Activated CD4-positive, alpha-beta T cell treated with anti-CD3 and anti-CD28 coated beads, Interleukin-2, amount 10 ng/mL, durations not matched to agents 24 days and 14 days (primary cell): ENCODE data around the gene MYH14. TPM values are rescaled to one million over a fixed set of nuclear protein-coding genes. Genes with fewer than 3 reads are reported as not detected.

Source experiments
- DNase-seq: peaks from one replicate; pipeline ENCODE4 v3.0.0; 2022
- H3K27ac Mint-ChIP-seq: one replicate; pipeline ENCODE4 v1.8.0; 2022; ENCODE audit warnings: mild to moderate bottlenecking, mixed read lengths
- H3K27me3 Mint-ChIP-seq: one replicate; pipeline ENCODE4 v1.8.0; 2022; ENCODE audit warnings: mixed read lengths
- H3K36me3 Mint-ChIP-seq: one replicate; pipeline ENCODE4 v1.8.0; 2022; ENCODE audit warnings: low read depth, mild to moderate bottlenecking, mixed read lengths
- H3K4me1 Mint-ChIP-seq: one replicate; pipeline ENCODE4 v1.8.0; 2021; ENCODE audit warnings: mixed read lengths
- H3K4me3 Mint-ChIP-seq: one replicate; pipeline ENCODE4 v1.8.0; 2022; ENCODE audit warnings: mild to moderate bottlenecking, moderate library complexity, mixed read lengths
- H3K9me3 Mint-ChIP-seq: one replicate; pipeline ENCODE4 v1.8.0; 2021; ENCODE audit warnings: mixed read lengths
- intact Hi-C: fragments of 100-400 bp; cut with micrococcal nuclease; formaldehyde crosslinking; loops from one replicate; pipeline ENCODE4 v1.15.1; 2023
- total RNA-seq: library from RNA; stranded (reverse); gene quantifications from 2 replicates; pipeline ENCODE4 v1.2.3, GENCODE V29; 2022

The MYH14 gene
- total RNA-seq, 1 donor from 2014 or later, result not detected

DNA sequence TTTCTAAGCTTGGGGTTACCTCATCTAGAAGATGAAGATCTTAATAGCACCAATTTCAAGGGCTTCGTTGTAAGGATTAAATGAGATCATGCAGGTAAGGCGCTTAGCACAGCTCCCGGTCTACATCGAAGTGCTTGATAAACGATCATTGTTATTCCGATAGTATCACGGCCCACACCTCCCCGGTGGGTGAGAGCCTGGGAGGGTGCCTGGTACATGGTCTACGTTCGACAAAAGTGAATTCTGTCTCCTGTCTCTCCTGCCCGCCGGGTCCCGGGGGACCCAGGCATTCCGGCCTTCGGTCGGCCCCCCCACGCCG, 501 bp upstream of the MYH14 start:
- H3K9me3 Mint-ChIP-seq, result peaks cover 4% of the 10 kb centered on the region
- no peak overlapping the region for H3K27ac Mint-ChIP-seq
- H3K4me3 Mint-ChIP-seq, result no peak overlapping the region
- intact Hi-C loops, result no loop called here
- no peaks in the 10 kb centered on the region for H3K4me1 Mint-ChIP-seq
- DNase-seq, result no peak
- H3K27me3 Mint-ChIP-seq, result peaks cover 34% of the 10 kb centered on the region
- peaks cover 2% of the 10 kb centered on the region for H3K36me3 Mint-ChIP-seq

- intact Hi-C loops, result no loop called here
- no peak overlapping the region for H3K27ac Mint-ChIP-seq
- no peak overlapping the region for H3K4me3 Mint-ChIP-seq
- H3K9me3 Mint-ChIP-seq, result peaks cover 4% of the 10 kb centered on the region
- H3K36me3 Mint-ChIP-seq, result peaks cover 2% of the 10 kb centered on the region
- DNase-seq, result no peak
- H3K4me1 Mint-ChIP-seq, result no peaks in the 10 kb centered on the region
- H3K27me3 Mint-ChIP-seq, result peaks cover 33% of the 10 kb centered on the region
These were observed 633 bp downstream of the MYH14 start for GRCh38 chr19:50204081-50204428.

- no peak for DNase-seq
- H3K27me3 Mint-ChIP-seq, result peaks cover 33% of the 10 kb centered on the region
- H3K9me3 Mint-ChIP-seq, result peaks cover 4% of the 10 kb centered on the region
- no peak overlapping the region for H3K4me3 Mint-ChIP-seq
- intact Hi-C loops, result no loop called here
- H3K36me3 Mint-ChIP-seq, result peaks cover 2% of the 10 kb centered on the region
- H3K4me1 Mint-ChIP-seq, result no peaks in the 10 kb centered on the region
- no peak overlapping the region for H3K27ac Mint-ChIP-seq
These were observed 1.6 kb downstream of the MYH14 start for GRCh38 chr19:50204811-50205675.

GRCh38 chr19:50205681-50206138, 2.3 kb downstream of the MYH14 start:
- no peaks in the 10 kb centered on the region for H3K4me1 Mint-ChIP-seq
- DNase-seq, result no peak
- H3K27ac Mint-ChIP-seq, result no peak overlapping the region
- peaks cover 2% of the 10 kb centered on the region for H3K36me3 Mint-ChIP-seq
- H3K27me3 Mint-ChIP-seq, result peaks cover 33% of the 10 kb centered on the region
- H3K9me3 Mint-ChIP-seq, result peaks cover 4% of the 10 kb centered on the region
- no peak overlapping the region for H3K4me3 Mint-ChIP-seq
- intact Hi-C loops, result no loop called here

DNA sequence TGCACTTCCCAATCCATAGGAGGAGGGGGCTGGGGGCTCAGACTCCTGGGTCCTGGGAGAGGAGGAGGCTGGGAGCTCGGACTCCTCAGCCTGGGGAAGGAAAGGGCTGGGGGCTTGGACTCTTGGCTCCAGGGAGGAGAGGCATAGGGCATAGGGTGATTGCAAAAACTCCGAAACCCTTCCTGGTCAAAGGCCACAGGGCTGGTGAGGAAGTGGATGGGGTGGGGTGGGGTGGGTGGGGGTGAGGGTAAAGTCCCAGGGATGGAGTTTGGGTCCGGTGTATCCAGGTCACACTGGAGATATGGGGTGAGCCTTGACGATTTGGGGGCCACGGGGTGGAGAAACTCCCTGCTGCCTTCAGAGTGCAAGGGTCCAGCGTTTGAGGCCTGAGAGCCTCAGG, 2.8 kb downstream of the MYH14 start:
- intact Hi-C loops, result no loop called here
- peaks cover 2% of the 10 kb centered on the region for H3K36me3 Mint-ChIP-seq
- H3K27me3 Mint-ChIP-seq, result peaks cover 33% of the 10 kb centered on the region
- no peaks in the 10 kb centered on the region for H3K4me1 Mint-ChIP-seq
- no peak for DNase-seq
- H3K4me3 Mint-ChIP-seq, result no peak overlapping the region
- H3K27ac Mint-ChIP-seq, result no peak overlapping the region
- peaks cover 4% of the 10 kb centered on the region for H3K9me3 Mint-ChIP-seq

DNA sequence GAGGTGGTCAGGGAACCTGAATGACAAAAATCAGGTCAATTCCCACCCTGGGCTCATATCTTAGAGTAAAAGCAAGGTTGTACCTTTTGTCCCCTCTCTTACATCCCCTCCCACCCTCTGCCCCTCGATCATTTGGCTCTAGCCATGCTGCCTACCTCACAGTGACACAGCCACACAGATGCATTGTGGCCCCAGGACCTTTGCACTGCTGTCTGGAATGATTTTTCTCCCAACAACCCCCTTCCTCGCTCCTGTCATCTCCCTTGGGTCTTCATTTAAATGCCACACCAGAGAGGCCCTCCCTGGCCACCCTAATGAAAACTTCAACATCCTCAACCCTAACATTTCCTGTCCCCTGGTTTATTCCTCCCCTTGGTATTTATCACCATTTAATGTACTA, 4.3 kb downstream of the MYH14 start:
- no peaks in the 10 kb centered on the region for H3K9me3 Mint-ChIP-seq
- H3K27ac Mint-ChIP-seq, result no peak overlapping the region
- H3K27me3 Mint-ChIP-seq, result peaks cover 24% of the 10 kb centered on the region
- no peaks in the 10 kb centered on the region for H3K36me3 Mint-ChIP-seq
- no peak overlapping the region for H3K4me3 Mint-ChIP-seq
- no peaks in the 10 kb centered on the region for H3K4me1 Mint-ChIP-seq
- intact Hi-C loops, result no loop called here
- DNase-seq, result no peak

DNA sequence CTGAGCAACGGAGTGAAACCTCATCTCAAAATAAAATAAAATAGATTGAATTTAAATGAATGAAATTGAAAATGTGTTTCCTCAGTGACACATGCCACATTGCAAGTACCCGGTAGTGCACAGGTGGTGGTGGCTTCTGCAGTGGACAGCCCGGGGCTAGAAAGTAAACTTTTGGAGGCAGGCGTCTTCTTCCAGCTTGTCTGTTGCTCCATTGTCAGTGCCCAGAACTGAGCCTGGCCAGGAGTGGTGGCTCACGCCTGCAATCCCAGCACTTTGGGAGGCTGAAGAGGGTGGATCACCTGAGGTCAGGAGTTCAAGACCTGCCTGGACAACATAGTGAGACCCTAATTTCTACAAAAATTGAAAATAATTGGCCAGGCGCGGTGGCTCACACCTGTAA, 5.7 kb downstream of the MYH14 start:
- no peak for DNase-seq
- no peaks in the 10 kb centered on the region for H3K4me1 Mint-ChIP-seq
- H3K27me3 Mint-ChIP-seq, result peaks cover 17% of the 10 kb centered on the region
- H3K36me3 Mint-ChIP-seq, result no peaks in the 10 kb centered on the region
- no peak overlapping the region for H3K27ac Mint-ChIP-seq
- H3K9me3 Mint-ChIP-seq, result no peaks in the 10 kb centered on the region
- intact Hi-C loops, result no loop called here
- no peak overlapping the region for H3K4me3 Mint-ChIP-seq

DNA sequence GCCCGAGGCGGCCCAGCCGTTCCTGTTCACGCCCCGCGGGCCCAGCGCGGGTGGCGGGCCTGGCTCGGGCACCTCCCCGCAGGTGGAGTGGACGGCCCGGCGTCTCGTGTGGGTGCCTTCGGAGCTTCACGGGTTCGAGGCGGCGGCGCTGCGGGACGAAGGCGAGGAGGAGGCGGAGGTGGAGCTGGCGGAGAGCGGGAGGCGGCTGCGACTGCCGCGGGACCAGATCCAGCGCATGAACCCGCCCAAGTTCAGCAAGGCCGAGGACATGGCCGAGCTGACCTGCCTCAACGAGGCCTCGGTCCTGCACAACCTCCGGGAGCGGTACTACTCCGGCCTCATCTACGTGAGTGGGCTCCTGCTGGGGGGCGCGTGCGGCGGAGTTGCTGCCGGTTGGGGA, 7.0 kb downstream of the MYH14 start:
- DNase-seq, result no peak
- Mint-ChIP-seq H3K27ac (no peak overlapping the region), H3K4me1 (no peaks in the 10 kb centered on the region), H3K9me3 (no peaks in the 10 kb centered on the region), H3K27me3 (peaks cover 8% of the 10 kb centered on the region), H3K4me3 (no peak overlapping the region), H3K36me3 (no peaks in the 10 kb centered on the region)
- intact Hi-C loops, result no loop called here

GRCh38 chr19:50213925-50214324, 10.5 kb downstream of the MYH14 start:
- H3K27me3 Mint-ChIP-seq, result no peaks in the 10 kb centered on the region
- H3K36me3 Mint-ChIP-seq, result no peaks in the 10 kb centered on the region
- DNase-seq, result no peak
- H3K9me3 Mint-ChIP-seq, result no peaks in the 10 kb centered on the region
- no peak overlapping the region for H3K27ac Mint-ChIP-seq
- no peak overlapping the region for H3K4me3 Mint-ChIP-seq
- intact Hi-C loops, result no loop called here
- H3K4me1 Mint-ChIP-seq, result no peaks in the 10 kb centered on the region

DNA sequence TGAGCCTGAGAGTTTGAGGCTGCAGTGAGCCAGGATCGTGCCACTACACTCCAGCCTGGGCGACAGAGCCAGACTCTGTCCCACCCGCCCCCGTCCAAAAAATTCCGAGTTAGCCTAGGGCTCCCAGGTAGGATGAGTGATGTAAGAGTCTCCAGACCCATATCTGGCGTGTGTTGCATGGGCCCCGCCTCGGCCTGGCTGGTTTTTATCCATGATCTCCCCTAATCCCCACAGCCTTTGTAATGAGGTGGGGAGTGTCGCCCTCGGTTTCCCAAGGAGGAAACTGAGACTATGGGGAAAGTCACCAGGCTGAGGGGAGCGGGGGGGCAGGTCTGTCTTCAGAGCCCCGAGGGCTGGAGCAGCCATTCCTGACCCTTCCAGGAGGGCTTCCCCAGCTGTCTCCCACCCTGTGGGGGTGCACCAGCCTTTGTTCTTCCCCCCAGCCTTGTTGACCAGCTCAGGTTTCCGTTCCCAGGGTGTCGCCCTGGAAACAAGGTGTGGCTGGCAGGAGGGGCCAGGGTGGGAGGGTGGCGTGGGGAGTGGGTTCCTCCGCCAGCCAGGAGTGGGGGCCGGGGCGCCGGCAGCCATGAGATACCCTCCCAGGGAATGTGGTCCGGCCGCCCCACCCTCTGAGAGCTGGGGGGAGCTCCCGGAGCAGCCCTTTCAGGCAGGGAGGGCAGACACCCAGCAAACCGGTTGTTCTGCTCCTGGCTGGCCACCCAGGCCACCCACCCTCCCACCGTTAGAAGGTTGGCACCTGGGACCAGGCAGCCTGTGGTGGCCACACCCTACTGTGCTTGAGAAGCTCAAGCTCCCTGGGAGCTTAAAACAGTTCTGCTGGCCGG, 11.5 kb downstream of the MYH14 start:
- Mint-ChIP-seq H3K36me3 (no peaks in the 10 kb centered on the region), H3K4me3 (no peak overlapping the region), H3K27me3 (no peaks in the 10 kb centered on the region), H3K4me1 (no peaks in the 10 kb centered on the region), H3K9me3 (no peaks in the 10 kb centered on the region), H3K27ac (no peak overlapping the region)
- intact Hi-C loops, result no loop called here
- DNase-seq, result no peak

DNA sequence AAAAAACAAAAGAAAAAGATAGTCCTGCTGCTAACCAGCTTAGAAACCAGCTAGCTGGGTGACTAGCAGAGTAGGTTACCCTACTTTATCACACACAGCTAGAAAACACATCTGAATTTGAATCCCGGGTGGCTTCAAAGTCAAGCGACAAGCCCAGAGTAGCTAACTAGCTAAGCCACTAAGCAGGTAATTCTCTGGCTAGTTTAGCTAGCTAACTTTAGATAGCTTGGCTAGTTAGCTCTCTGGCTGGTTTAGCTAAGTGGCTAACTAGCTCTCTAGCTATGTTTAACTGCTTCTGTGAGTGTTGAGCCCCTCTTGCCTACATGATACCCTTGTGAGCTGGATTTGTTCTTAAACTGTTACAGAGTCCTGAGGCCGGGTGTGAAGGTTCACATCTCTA, 12.4 kb downstream of the MYH14 start:
- intact Hi-C loops, result no loop called here
- H3K36me3 Mint-ChIP-seq, result no peaks in the 10 kb centered on the region
- H3K27ac Mint-ChIP-seq, result no peak overlapping the region
- no peak for DNase-seq
- no peak overlapping the region for H3K4me3 Mint-ChIP-seq
- no peaks in the 10 kb centered on the region for H3K9me3 Mint-ChIP-seq
- H3K4me1 Mint-ChIP-seq, result no peaks in the 10 kb centered on the region
- H3K27me3 Mint-ChIP-seq, result no peaks in the 10 kb centered on the region

DNA sequence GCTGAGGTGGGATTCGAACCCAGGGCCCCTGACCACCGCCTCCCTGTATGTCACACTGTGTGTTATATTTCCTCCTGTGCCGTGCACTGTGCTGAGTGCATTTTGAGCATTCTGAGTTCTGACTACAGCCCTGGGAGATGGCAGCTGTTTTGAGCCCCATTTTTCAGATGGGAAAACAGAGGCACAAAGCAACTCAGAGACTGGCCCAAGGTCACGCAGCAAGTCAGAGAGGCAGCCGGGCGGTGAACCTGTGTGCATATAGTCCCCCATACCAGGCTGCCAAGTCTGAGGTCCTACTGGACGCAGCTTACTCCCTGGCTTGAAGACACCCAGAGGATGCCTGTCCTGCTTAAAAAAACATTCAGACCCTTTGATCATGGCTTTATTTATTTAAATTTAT, 17.7 kb downstream of the MYH14 start:
- intact Hi-C loops, result no loop called here
- Mint-ChIP-seq H3K4me1 (no peaks in the 10 kb centered on the region), H3K9me3 (no peaks in the 10 kb centered on the region), H3K27me3 (no peaks in the 10 kb centered on the region), H3K4me3 (no peak overlapping the region), H3K27ac (no peak overlapping the region), H3K36me3 (no peaks in the 10 kb centered on the region)
- DNase-seq, result no peak

DNA sequence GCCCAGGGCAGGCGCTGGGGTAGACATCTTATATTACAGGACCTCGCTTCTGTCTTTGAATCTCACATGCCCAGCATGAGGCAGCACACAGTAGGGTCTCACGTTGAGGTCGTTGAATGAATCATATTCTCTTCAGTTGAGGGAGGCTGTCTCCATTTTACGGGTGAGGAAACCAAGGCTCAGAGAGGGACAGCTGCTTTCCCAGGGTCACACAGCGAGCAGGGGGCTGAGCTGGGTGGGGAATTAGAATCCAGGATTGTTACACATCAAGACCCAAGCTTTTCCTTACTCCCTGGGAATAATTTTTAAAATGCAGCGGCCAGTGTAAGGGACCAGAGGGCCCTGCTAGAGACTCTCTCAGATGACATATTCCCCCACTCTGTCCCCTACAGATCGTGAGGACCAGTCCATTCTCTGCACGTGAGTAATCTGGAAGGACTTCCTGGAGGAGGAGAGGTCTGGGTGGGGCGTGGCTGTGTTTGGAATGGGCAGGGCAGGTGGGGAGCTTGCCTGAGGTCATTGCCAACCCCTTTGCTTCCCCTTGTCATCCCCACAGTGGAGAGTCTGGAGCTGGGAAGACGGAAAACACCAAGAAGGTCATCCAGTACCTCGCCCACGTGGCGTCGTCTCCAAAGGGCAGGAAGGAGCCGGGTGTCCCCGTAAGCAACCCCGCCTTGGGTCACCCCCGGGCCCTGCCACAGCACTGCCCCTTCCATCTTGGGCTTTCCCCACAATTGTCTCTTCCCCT, 19.4 kb downstream of the MYH14 start:
- no peaks in the 10 kb centered on the region for H3K36me3 Mint-ChIP-seq
- H3K27me3 Mint-ChIP-seq, result no peaks in the 10 kb centered on the region
- intact Hi-C loops, result no loop called here
- H3K4me1 Mint-ChIP-seq, result no peaks in the 10 kb centered on the region
- H3K4me3 Mint-ChIP-seq, result no peak overlapping the region
- no peak for DNase-seq
- no peaks in the 10 kb centered on the region for H3K9me3 Mint-ChIP-seq
- H3K27ac Mint-ChIP-seq, result no peak overlapping the region

DNA sequence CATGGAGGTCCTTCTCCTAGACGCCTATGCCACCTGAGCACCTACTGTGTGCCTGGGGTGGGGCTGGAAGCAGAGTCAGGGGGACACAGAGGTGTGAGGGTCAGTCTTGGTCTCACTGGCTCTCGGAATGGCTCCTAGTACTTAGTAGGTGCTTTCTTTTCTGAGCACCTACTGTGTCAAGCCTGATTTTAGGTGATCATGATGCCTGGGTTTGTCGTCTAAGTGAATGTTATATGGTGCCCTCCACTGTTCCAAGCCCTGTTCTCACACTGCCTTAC, 20.0 kb downstream of the MYH14 start:
- intact Hi-C loops, result no loop called here
- DNase-seq, result no peak
- no peaks in the 10 kb centered on the region for H3K27me3 Mint-ChIP-seq
- H3K9me3 Mint-ChIP-seq, result no peaks in the 10 kb centered on the region
- no peak overlapping the region for H3K27ac Mint-ChIP-seq
- no peak overlapping the region for H3K4me3 Mint-ChIP-seq
- H3K4me1 Mint-ChIP-seq, result no peaks in the 10 kb centered on the region
- H3K36me3 Mint-ChIP-seq, result no peaks in the 10 kb centered on the region
